Stimulated activated CD4-positive, alpha-beta T cell treated with anti-CD3 and anti-CD28 coated beads, Interleukin-4, amount 100 ng/mL, for 1 hour (primary cell): ENCODE measurements around the gene NOL11.
"Not testable (repeated sequence)": the region's sequence is repeated elsewhere in the genome, so short reads cannot be mapped to it uniquely, and the experiment has no call there.

ENCODE experiments used
- DNase-seq: peaks from one replicate; pipeline ENCODE4 v3.0.0-alpha.2; 2020

NOL11 gene

GRCh38 chr17:67711916-67712315, 5.8 kb upstream of the NOL11 start:
- no peak for DNase-seq

DNA sequence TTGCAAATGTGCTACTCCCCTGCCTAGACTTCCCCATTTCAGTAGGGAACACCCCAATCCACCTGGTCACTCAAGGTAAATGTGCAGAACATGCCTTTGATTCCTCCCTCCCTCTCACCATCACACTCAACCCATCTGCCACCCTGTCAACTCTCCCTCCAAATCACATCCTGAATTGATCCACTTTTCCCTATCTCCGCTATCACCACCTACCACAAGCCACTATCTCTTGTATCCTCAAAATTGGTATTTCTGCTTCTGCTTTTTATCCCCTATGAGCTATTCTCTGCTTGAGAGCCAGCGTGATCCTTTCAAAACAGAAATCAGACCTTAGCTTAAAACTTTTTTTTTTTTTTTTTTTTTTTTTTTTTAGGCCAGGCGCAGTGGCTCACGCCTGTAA, 5.4 kb upstream of the NOL11 start:
- no peak for DNase-seq

- DNase-seq: no peak
These were observed 4.6 kb upstream of the NOL11 start for GRCh38 chr17:67713169-67713568.

GRCh38 chr17:67716405-67716798, 1.3 kb upstream of the NOL11 start:
- DNase-seq: no peak

- no peak for DNase-seq
These were observed 528 bp upstream of the NOL11 start for GRCh38 chr17:67717192-67717623.

- DNase-seq: no peak
These were observed 697 bp downstream of the NOL11 start for GRCh38 chr17:67718325-67718941.

DNA sequence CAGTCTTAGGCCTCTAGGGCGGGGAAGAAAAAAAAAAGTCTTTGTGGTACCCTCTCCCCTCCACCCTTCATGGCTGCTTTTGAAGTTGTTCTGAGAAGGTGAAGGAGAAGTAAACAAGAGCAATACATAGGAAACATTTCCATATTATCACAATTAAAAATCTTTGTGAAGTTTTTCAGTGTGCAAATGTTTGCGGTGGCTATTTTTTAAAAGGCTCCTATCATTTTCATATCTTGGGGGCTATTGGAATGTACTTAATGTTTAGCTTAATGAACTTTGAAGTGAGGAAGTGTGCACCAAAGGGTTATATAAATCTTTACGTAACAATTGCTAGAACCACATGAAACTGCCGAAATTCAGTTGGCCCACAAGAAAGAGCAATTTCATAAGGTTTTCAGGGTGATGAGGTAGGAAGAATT, 7.6 kb downstream of the NOL11 start:
- no peak for DNase-seq

- DNase-seq: no peak
These were observed 8.1 kb downstream of the NOL11 start for GRCh38 chr17:67725807-67726206.

- not testable (repeated sequence) for DNase-seq
These were observed 9.7 kb downstream of the NOL11 start for GRCh38 chr17:67727152-67728039.

DNA sequence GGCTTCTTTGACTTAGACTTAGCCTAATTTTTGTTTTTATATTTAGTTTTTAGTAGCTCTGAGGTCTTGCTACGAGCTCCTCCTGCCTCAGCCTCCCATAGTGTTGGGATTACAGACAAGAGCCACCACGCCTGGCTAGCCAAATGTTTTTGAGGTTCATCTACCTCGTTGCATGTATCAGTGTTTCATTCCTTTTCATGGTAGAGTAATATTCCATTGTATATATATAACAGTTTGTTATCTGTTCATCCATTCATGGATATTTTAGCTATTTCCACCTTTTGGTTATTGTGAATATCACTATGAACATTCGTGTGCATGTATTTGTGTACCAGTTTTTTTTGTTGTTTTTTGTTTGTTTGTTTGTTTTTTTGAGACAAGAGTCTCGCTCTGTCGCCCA, 12.2 kb downstream of the NOL11 start:
- DNase-seq: no peak

DNA sequence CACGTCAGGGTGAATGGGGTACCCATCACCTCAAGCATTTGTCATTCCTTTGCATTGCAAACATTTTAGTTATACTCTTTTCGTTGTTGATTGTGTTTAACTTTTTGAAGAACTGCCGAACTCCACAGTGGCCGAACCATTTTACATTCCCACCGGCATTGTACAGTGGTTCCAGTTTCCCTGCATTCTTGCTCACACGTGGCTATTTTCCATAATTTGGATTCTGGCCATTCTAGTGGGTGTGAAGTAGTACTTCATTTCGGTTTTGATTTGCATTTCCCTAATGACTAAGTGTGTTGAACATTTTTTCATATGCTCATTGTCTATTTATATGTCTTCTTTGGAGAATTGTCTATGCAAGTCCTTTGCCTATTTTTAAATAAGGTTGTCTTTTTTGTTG, 13.0 kb downstream of the NOL11 start:
- no peak for DNase-seq

DNA sequence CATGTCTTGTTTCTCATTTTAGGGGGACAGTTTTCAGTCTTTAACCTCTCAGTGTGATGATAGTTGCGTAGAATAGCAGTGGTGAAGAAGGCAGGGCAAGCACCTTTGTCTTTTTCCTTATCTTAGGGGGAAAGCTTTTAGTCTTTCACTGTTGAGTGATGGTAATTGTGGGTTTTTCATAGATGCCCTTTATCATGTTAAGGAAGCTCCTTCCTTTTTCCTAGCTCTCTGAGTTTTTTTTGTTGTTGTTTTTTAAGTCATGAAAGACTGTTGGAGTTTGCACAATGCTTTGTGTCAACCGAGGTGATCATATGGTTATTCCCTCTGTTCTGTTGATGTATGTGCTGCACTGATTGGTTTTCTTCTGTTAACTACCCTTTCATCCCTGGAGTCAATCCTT, 15.7 kb downstream of the NOL11 start:
- no peak for DNase-seq

GRCh38 chr17:67737145-67737544, 19.4 kb downstream of the NOL11 start:
- no peak for DNase-seq

DNA sequence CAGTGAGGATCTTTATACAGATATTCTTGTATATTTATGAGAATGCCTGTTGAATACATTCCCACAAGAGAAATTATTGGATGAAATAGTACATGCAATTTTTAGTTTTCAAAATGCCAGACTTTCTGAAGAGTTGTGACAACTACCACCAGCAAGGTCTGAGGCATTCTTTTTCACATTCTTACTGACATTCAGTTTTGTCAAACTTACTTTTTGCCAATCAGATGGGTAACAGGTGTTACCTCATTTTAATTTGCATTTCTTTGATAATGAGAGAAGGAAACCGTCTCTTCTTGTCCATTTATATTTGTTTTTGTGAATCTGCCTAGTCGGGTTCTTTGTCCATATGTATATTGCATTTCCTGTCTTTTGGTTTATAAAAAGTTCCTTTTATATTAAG, 24.3 kb downstream of the NOL11 start:
- no peak for DNase-seq

DNA sequence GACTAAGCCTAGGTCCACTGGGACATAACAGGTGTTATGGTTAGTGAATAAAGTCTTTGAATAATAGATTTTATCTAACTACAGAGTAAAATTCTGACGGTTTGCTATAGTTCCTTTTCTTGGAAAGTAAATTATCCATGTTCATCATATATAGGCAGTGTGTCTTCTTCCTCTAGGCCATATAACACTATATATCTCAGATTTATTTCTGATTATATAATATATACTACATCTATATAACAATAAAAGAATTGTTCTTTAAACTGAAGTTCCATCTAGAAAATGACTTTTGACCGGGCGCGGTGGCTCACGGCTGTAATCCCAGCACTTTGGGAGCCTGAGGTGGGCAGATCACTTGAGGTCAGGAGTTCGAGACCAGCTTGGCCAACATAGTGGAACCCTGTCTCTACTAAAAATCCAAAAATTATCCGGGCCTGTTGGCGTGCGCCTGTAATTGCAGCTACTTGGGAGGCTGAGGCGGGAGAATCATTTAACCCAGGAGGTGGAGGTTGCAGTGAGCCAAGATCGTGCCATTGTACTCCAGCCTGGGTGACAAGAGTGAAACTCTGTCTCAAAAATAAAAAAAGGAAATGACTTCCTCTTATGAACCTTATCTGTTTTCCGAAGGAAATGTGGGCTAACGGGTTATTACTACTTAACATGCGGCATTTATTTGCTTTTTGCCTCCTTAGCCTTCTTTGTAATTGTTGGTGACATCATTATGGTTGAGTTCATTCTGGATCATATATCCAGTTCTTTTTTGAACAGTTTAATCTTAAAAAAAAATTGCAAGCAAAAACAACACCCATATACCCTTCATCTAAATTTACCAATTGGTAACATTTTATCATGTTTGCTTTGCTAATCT, 29.2 kb downstream of the NOL11 start:
- no peak for DNase-seq

DNA sequence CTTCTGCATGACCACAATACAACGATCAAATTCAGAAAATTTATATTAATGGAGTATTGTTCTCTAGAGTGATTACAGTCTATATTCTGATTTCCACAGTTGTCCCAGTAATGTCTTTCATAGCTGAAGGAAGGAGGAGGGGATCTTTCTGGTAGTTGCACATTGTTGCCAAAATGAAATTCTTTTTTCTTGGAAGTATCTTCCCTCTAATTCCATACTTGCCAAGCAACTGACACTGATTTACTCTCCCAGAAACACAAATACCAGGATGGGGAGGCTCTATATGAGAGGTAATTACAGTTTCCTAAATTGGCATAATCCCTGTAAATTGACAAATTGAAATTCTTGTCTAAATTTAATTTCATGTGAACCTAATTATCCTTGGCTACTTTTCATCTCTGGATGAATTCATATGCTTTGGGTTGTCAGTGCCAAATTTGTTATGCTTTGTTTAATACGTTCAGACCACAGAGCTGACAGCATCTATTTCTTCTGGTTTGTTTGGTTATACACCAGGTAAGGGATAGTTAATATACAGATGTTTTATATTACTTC, 30.0 kb downstream of the NOL11 start:
- DNase-seq: no peak

- DNase-seq: no peak
These were observed 32.3 kb downstream of the NOL11 start for GRCh38 chr17:67750067-67750466.

DNA sequence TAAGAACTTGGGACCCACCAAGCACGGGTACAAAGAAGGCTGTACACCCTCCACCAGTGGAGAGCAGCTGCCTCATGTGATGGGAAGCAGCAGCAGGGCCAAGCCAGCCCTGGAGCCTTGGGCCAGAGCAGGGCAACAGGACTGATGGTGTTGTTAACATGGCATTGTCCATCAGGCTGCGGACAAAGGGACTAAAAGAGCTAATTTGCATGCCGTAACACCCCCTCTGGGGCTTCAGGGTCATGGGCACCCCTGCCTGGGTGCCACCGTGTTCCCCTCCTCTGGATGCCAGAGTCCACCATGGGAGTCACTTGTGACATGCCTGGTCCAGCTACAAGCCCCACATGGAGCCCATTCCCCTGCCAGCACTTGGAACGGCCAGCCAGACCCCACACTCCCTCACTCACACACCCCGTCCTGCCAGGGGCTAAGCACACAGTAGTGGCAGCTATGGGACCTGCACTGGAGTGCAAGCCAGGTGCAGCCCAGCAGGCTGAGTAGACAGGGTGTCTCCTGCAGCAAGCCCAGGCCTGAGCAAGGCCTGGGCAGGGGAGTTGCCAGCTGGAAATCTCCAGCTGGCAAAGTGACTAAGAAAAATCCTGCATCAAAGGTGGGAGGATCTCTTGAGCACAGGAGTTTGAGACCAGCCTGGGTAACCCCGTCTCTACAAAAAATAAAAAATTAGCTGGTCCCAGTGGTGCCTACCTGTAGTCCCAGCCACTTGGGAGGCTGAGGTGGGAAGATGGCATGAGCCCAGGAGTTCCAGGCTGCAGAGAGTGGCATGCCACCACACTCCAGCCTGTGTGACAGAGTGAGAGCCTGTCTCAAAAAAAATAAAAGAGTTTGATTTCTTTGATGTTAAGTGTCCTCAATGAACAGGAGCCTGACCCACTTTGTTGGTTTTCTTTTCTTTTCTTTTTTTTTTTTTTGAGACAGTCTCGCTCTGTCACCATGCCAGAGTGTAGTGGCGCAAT, 33.7 kb downstream of the NOL11 start:
- DNase-seq: no peak

- not testable (repeated sequence) for DNase-seq
These were observed 34.4 kb downstream of the NOL11 start for GRCh38 chr17:67752160-67752559.

- DNase-seq: no peak
These were observed 35.3 kb downstream of the NOL11 start for GRCh38 chr17:67753026-67753425.

DNA sequence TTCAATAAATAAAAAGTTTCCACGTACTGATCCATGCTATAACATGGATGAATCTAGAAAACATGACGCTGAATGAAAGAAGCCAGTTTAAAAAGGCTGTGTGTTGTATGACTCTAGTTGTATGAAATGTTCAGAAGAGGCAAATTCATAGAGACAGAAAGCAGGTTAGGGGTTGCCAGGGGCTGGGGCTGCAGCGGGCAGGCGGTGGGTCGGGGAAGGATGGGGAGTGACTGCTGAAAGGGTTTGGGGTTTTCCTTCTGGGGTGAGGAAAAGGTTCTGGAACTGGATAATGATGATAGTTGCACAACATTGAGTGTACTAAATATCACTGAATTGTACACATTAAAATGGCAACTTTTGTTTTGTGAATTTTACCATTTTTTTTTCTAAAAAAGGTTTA, 36.3 kb downstream of the NOL11 start:
- no peak for DNase-seq

DNA sequence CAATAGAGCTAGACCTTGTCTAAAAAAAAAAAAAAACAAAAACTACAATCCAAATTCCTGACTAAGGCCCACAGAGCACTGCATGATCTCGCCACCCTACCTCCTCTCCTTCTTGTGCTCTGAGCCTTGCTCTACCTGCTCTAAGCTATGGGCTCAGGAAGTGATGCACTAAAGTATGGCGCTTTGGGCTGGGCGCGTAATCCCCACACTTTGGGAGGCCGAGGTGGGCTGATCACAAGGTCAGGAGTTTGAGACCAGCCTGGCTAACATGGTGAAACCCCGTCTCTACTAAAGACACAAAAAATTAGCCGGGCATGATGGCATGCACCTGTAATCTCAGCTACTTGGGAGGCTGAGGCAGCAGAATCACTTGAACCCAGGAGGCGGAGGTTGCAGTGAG, 37.0 kb downstream of the NOL11 start:
- DNase-seq: not testable (repeated sequence)
